HK-2 (cell line): ENCODE results near the gene GDF3.
"Not testable (repeated sequence)": the region's sequence is repeated elsewhere in the genome, so short reads cannot be mapped to it uniquely, and the experiment has no call there.

Source experiments
- DNase-seq: peaks from one replicate; pipeline ENCODE4 v3.0.0-alpha.2; 2018; ENCODE audit not compliant: unreplicated experiment

GDF3 gene

GRCh38 chr12:7667125-7667524 lies 28.4 kb downstream of the GDF3 start:
- DNase-seq = no peak

GRCh38 chr12:7666595-7666994 lies 29.0 kb downstream of the GDF3 start:
- DNase-seq = no peak

- no peak for DNase-seq
Measured at GRCh38 chr12:7661741-7662140, 33.8 kb downstream of the GDF3 start.

GRCh38 chr12:7656121-7656520 lies 39.5 kb downstream of the GDF3 start:
- DNase-seq = no peak

GRCh38 chr12:7650091-7650490 lies 45.5 kb downstream of the GDF3 start:
- DNase-seq = no peak

GRCh38 chr12:7647071-7647470 lies 48.5 kb downstream of the GDF3 start:
- no peak for DNase-seq

GRCh38 chr12:7646178-7646475 lies 49.4 kb downstream of the GDF3 start:
- no peak for DNase-seq

- DNase-seq = no peak
Measured at GRCh38 chr12:7645395-7646177, 50.0 kb downstream of the GDF3 start.

- DNase-seq = peak; percentile 14
Measured at GRCh38 chr12:7642876-7643309, 52.7 kb downstream of the GDF3 start.

- no peak for DNase-seq
Measured at GRCh38 chr12:7642287-7642686, 53.3 kb downstream of the GDF3 start.

GRCh38 chr12:7640123-7640995 lies 55.2 kb downstream of the GDF3 start:
- not testable (repeated sequence) for DNase-seq
